ENCODE measurements around the gene CHMP6. TPM values are rescaled to one million over a fixed set of nuclear protein-coding genes. Genes with fewer than 3 reads are reported as not detected.

Gene CHMP6
- total RNA-seq, 1 experiment from 2014 or later: 15.0 TPM

DNA sequence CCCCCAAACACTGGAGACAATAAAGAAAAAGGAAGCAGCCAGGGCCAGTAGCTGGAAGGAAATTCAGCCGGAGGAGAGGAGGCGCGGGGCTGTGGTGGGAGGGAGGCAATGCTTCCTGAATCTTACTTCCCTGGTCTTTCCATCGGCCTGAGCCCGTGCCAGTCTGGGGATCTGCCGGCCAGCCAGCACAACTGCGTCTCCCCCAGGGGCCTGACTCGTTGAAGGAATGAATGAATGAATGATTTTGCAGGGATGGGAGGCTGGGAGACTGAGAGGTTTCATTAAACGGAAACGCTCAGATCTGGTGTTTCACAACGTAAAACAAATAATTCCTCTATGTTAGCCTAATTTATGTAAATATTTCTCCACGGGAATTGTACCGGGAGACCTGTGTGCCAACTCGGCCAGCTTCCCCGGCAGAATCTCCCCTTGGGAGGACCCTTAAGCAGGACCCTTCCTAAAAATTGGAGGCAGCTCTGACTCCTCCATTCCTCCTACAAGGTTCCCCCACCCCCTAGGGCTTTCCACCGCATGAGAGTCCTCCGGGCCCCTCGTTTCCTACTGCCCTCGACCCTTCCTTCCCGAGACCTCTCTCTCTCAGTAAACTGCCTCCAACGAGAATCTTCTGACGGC lies 42.0 kb downstream of the CHMP6 start (continued):
- TF ChIP-seq USF1 (CRISPR knock-in tag; IDR thresholded peaks at IDR 0.05): no peak
- TF ChIP-seq, protein P1, sequence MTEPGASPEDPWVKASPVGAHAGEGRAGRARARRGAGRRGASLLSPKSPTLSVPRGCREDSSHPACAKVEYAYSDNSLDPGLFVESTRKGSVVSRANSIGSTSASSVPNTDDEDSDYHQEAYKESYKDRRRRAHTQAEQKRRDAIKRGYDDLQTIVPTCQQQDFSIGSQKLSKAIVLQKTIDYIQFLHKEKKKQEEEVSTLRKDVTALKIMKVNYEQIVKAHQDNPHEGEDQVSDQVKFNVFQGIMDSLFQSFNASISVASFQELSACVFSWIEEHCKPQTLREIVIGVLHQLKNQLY (CRISPR knock-in tag; IDR thresholded peaks at IDR 0.05): no peak
- no peak for TF ChIP-seq MYBL2 (CRISPR knock-in tag; IDR thresholded peaks at IDR 0.05)
- TF ChIP-seq ARID4B (CRISPR knock-in tag; IDR thresholded peaks at IDR 0.05; ENCODE audit: borderline replicate concordance): no peak
- TF ChIP-seq, protein P2, sequence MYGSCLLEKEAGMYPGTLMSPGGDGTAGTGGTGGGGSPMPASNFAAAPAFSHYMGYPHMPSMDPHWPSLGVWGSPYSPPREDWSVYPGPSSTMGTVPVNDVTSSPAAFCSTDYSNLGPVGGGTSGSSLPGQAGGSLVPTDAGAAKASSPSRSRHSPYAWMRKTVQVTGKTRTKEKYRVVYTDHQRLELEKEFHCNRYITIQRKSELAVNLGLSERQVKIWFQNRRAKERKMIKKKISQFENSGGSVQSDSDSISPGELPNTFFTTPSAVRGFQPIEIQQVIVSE (CRISPR knock-in tag; IDR thresholded peaks at IDR 0.05; ENCODE audit: borderline replicate concordance): no peak
- no peak for TF ChIP-seq ZNF396 (CRISPR knock-in tag; IDR thresholded peaks at IDR 0.05; ENCODE audit: borderline replicate concordance)
- TF ChIP-seq FOXP1 (CRISPR knock-in tag; IDR thresholded peaks at IDR 0.05; ENCODE audit: borderline replicate concordance): no peak
- TF ChIP-seq AFF4 (CRISPR knock-in tag; IDR thresholded peaks at IDR 0.05; ENCODE audit: borderline replicate concordance): no peak
- TF ChIP-seq ZSCAN18 (CRISPR knock-in tag; IDR thresholded peaks at IDR 0.05): no peak
- TF ChIP-seq ESRRA (CRISPR knock-in tag; IDR thresholded peaks at IDR 0.05; ENCODE audit: borderline replicate concordance): no peak

DNA sequence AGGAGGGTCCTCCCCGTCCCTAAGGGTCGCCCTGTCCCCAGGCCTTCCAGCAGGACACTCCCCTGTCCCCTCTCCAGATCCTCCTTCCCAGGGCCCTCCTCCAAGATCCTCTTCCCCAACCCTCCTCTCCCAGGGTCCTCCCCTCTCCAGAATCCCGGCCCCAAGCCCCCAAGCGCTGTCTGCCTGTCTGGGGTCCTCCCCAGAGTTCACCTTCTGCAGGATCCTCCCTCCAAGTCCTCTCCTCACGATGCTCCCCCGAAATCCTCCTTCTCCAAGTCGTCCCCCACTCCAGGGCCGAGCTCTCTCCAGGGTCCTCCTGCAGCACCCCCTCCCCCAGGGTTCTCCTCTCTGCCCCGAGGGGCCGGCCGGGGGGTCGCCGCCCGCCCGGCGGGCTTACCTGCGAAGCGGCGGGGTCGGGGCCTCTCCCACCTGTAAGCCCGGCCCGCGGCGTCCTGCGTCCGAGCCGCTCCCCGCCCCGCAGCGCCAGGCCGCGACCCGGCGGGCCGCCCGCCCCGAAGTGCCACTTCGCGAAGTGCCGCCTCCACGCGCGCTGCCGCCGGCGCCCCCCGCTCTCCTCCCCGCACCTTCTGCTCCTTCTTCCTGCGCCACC lies 42.6 kb downstream of the CHMP6 start:
- ChIA-PET POLR2A (interaction anchor here (0.6 kb wide), 1 partner anchor 31 kb away, joined by 3 read pairs; no protein-coding TSS in a partner anchor), CTCF (interaction anchor here (3.4 kb wide), 1 partner anchor 10 kb away, joined by 20 read pairs; no protein-coding TSS in a partner anchor)
- Mint-ChIP-seq H3K27me3 (ENCODE audit: low read depth) (peaks cover 25% of the 10 kb centered on the region), H3K36me3 (no peaks in the 10 kb centered on the region; the same call in 1 of the 2 replicates), H3K4me1 (peaks cover 23% of the 10 kb centered on the region), H3K4me3 (peak overlapping the region; percentile 79), H3K9me3 (no peaks in the 10 kb centered on the region), H3K27ac (no peak overlapping the region)
- ATAC-seq (peak; percentile 10), DNase-seq (ENCODE audit: low spot score) (no peak)
- TF ChIP-seq ZNF423 (CRISPR knock-in tag; IDR thresholded peaks at IDR 0.05) (peak; percentile 70; the same call in 1 of the 2 replicates), CREM (CRISPR knock-in tag; IDR thresholded peaks at IDR 0.05) (no peak), FOXJ3 (CRISPR knock-in tag; IDR thresholded peaks at IDR 0.05; ENCODE audit: borderline replicate concordance) (no peak), ZNF263 (CRISPR knock-in tag; IDR thresholded peaks at IDR 0.05; ENCODE audit: low read depth) (peak; percentile 96)

All from WTC11 (cell line).